ENCODE measurements around the gene OR10C1.
"Not testable (repeated sequence)": the region's sequence is repeated elsewhere in the genome, so short reads cannot be mapped to it uniquely, and the experiment has no call there.

The OR10C1 gene

GRCh38 chr6:29439006-29439405, at the start of gene OR10C1:
Gene OR10C1, plus strand, starts transcription at chr6:29439306. Its CDS starts 710 bp downstream, at chr6:29440016.
- no peak for DNase-seq (ENCODE audit: low spot score)

- no peak for DNase-seq (ENCODE audit: low spot score)
Observed at GRCh38 chr6:29395331-29395730, 43.8 kb upstream of the OR10C1 start, which contains the start of gene OR12D2. Gene OR12D2, plus strand, starts transcription at chr6:29395631. Its CDS starts 1,069 bp downstream, at chr6:29396700.

- DNase-seq (ENCODE audit: low spot score) = no peak
Observed at GRCh38 chr6:29399525-29399924, 39.6 kb upstream of the OR10C1 start.

GRCh38 chr6:29403801-29404200, 35.3 kb upstream of the OR10C1 start:
- DNase-seq (ENCODE audit: low spot score) = no peak

GRCh38 chr6:29414588-29414987, 24.5 kb upstream of the OR10C1 start, which contains the start of gene OR12D1:
Gene OR12D1, plus strand, starts transcription at chr6:29414928.
- DNase-seq (ENCODE audit: low spot score) = no peak

GRCh38 chr6:29419516-29419915, 19.6 kb upstream of the OR10C1 start:
- no peak for DNase-seq (ENCODE audit: low spot score)

- no peak for DNase-seq (ENCODE audit: low spot score)
Observed at GRCh38 chr6:29424168-29424567, 14.9 kb upstream of the OR10C1 start.

GRCh38 chr6:29424575-29424974, 14.5 kb upstream of the OR10C1 start:
- DNase-seq (ENCODE audit: low spot score) = no peak

GRCh38 chr6:29425075-29425474, 14.0 kb upstream of the OR10C1 start:
- no peak for DNase-seq (ENCODE audit: low spot score)

- DNase-seq (ENCODE audit: low spot score) = no peak
Observed at GRCh38 chr6:29426654-29427053, 12.5 kb upstream of the OR10C1 start.

- not testable (repeated sequence) for DNase-seq (ENCODE audit: low spot score)
Observed at GRCh38 chr6:29436730-29437129, 2.4 kb upstream of the OR10C1 start.

- DNase-seq (ENCODE audit: low spot score) = no peak
Observed at GRCh38 chr6:29442719-29443118, 3.6 kb downstream of the OR10C1 start.

- not testable (repeated sequence) for DNase-seq (ENCODE audit: low spot score)
Observed at GRCh38 chr6:29444031-29444430, 4.9 kb downstream of the OR10C1 start.

GRCh38 chr6:29447670-29448069, 8.6 kb downstream of the OR10C1 start:
- DNase-seq (ENCODE audit: low spot score) = no peak

- no peak for DNase-seq (ENCODE audit: low spot score)
Observed at GRCh38 chr6:29451471-29452193, 12.5 kb downstream of the OR10C1 start.

- no peak for DNase-seq (ENCODE audit: low spot score)
Observed at GRCh38 chr6:29456971-29457370, 17.9 kb downstream of the OR10C1 start, which contains the start of the genes OR11A1 and OR2H1. Gene OR11A1, minus strand, starts transcription at chr6:29457071. Its CDS starts 29,430 bp downstream, at chr6:29427641. Gene OR2H1, plus strand, starts transcription at chr6:29457155. Its CDS starts 4,615 bp downstream, at chr6:29461770.

GRCh38 chr6:29461021-29461814, 22.1 kb downstream of the OR10C1 start:
- DNase-seq (ENCODE audit: low spot score) = no peak

- DNase-seq (ENCODE audit: low spot score) = no peak
Observed at GRCh38 chr6:29462022-29462421, 22.9 kb downstream of the OR10C1 start.

- no peak for DNase-seq (ENCODE audit: low spot score)
Observed at GRCh38 chr6:29465279-29465678, 26.2 kb downstream of the OR10C1 start.

GRCh38 chr6:29465801-29466200, 26.7 kb downstream of the OR10C1 start:
- DNase-seq (ENCODE audit: low spot score) = no peak

- no peak for DNase-seq (ENCODE audit: low spot score)
Observed at GRCh38 chr6:29466241-29466640, 27.1 kb downstream of the OR10C1 start.

- DNase-seq (ENCODE audit: low spot score) = no peak
Observed at GRCh38 chr6:29474996-29475395, 35.9 kb downstream of the OR10C1 start.

GRCh38 chr6:29477923-29478450, 38.9 kb downstream of the OR10C1 start:
- DNase-seq (ENCODE audit: low spot score) = no peak
